ENCODE measurements around the gene TSPAN4. TPM values are rescaled to one million over a fixed set of nuclear protein-coding genes. Genes with fewer than 3 reads are reported as not detected.

TSPAN4 gene
- total RNA-seq, 4 donors from 2014 or later = 145 to 234 (median 175) TPM

GRCh38 chr11:815675-816432 lies 26.8 kb upstream of the TSPAN4 start:
- no peak for TF ChIP-seq CTCF (IDR thresholded peaks at IDR 0.05)
- ATAC-seq (ENCODE audit: low FRiP score) (no peak), DNase-seq (ENCODE audit: low spot score) (no peak)

GRCh38 chr11:816433-816779 lies 26.2 kb upstream of the TSPAN4 start:
- DNase-seq (ENCODE audit: low spot score) = no peak
- no peak for TF ChIP-seq CTCF (IDR thresholded peaks at IDR 0.05)
- ATAC-seq (ENCODE audit: low FRiP score) = no peak

DNA sequence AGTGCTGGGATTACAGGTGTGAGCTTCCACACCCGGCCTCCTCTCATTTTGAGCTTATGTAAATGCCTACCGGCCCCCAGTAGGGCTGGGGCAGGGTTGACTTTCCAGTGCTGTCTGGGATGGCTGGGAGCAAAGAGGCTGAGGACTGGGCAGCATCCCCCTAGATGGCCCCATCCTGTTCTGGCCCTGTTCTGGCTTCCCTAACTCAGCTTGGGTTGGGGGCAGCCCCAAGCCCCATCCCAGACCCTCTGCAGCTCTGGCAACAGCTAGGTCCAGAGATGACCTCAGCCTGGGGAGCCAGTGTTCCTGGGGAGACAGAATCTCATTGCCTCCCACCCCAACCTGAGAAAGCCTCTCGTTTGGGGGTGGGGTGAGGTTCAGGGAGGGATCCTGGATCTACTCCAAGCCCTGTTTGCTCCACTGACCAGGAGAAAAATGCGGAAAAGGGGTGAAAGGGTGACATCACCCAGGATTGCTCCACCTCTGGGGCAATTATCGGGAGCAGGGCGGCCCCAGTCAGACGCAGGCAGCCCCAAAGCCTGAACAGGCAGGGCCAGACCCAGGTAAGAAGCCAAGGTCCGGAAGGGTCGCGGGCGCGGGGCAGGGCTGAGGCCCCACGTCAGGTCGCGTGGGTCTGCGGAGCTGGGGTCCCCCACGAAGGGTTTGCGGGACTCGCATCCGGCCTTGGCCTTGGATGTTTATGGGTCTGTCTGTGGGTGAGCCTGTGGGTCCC lies 24.1 kb upstream of the TSPAN4 start, which contains the start of gene PNPLA2:
TSS of gene PNPLA2 (plus strand) at position 519 of the 733 bp plus-strand sequence. CDS start 805 bp downstream, outside the sequence.
- no peak for TF ChIP-seq CTCF (IDR thresholded peaks at IDR 0.05)
- peak; percentile 33 for ATAC-seq (ENCODE audit: low FRiP score)
- no peak for DNase-seq (ENCODE audit: low spot score)

GRCh38 chr11:819129-819931 lies 23.3 kb upstream of the TSPAN4 start:
- TF ChIP-seq CTCF (IDR thresholded peaks at IDR 0.05) = no peak
- peak; percentile 74 for DNase-seq (ENCODE audit: low spot score)
- peak; percentile 70 for ATAC-seq (ENCODE audit: low FRiP score)

DNA sequence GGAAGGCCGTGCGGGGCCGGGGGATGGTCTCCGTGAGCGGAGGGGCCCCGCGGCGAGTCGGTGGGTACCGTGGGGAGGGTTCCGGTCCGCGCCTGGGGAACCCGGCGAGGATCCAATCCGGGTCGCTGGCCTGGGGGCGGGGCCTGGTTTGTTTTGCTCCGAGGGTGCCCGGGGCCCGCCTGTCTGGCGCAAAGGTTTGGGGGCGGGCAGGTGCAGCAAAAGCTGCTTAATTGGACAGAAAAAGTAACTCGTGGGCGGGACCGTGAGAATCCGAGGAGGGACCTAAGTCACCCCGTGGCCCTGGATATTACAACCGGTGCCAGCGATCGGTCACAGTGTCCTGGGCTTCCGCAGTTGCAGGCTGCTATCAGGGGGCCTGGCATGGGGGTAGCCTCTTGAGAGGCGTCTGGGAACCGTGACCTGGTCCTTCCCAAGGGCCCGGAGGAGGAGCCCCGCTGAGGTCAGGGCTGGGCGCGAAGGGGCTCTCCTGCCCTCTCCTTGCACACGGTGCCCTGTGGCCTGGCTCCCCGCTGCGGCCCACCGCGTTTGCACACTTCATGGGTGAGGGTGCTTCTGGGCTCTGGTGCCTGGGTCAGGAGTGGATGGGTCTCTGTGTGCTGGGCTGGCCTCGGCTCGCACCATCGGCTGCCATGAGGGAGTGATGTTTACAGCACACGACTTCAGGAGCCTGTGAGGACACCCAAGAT lies 22.6 kb upstream of the TSPAN4 start:
- peak; percentile 56 for ATAC-seq (ENCODE audit: low FRiP score)
- TF ChIP-seq CTCF (IDR thresholded peaks at IDR 0.05) = no peak
- DNase-seq (ENCODE audit: low spot score) = peak; percentile 77

GRCh38 chr11:820655-821511 lies 21.8 kb upstream of the TSPAN4 start:
- no peak for TF ChIP-seq CTCF (IDR thresholded peaks at IDR 0.05)
- ATAC-seq (ENCODE audit: low FRiP score) (peak; percentile 41), DNase-seq (ENCODE audit: low spot score) (no peak)

Measured in omental fat pad (tissue), 4 donors.